Activated T-cell treated with anti-CD3 and anti-CD28 coated beads, Interleukin-2, amount 50 U/mL, for 72 hours (primary cell): ENCODE data around the gene RAI1. TPM values are rescaled to one million over a fixed set of nuclear protein-coding genes. Genes with fewer than 3 reads are reported as not detected.

Experiments used
- ATAC-seq, 2 donors: fragments of 150-1000 bp; cut with Tn5 transposase; replicated peaks in 1 of 2; 2 replicates each; pipeline ENCODE4 v1.10.0; 2021; ENCODE audit warnings: moderate library complexity in 2 of 2, mild to moderate bottlenecking in 1 of 2
- DNase-seq, 2 donors: peaks; one replicate each; pipeline ENCODE4 v3.0.0; 2021 to 2022; ENCODE audit warnings: mixed read lengths in 1 of 2
- H3K27ac Mint-ChIP-seq: one replicate; pipeline ENCODE4 v1.8.0; 2022; ENCODE audit warnings: mild to moderate bottlenecking, moderate library complexity, mixed read lengths
- H3K27me3 Mint-ChIP-seq: one replicate; pipeline ENCODE4 v1.8.0; 2022; ENCODE audit warnings: low read depth, mixed read lengths
- H3K36me3 Mint-ChIP-seq, 2 donors: one replicate each; pipeline ENCODE4 v1.8.0; 2022; ENCODE audit warnings: mixed read lengths in 2 of 2, mild to moderate bottlenecking in 1 of 2; ENCODE audit not compliant: insufficient read depth in 2 of 2
- H3K4me1 Mint-ChIP-seq: one replicate; pipeline ENCODE4 v1.8.0; 2022; ENCODE audit warnings: low read depth, mixed read lengths
- H3K4me3 Mint-ChIP-seq, 2 donors: one replicate each; pipeline ENCODE4 v1.8.0; 2022; ENCODE audit warnings: mild to moderate bottlenecking in 2 of 2, mixed read lengths in 2 of 2, moderate library complexity in 2 of 2
- H3K9me3 Mint-ChIP-seq, 2 donors: one replicate each; pipeline ENCODE4 v1.8.0; 2022; ENCODE audit warnings: mixed read lengths in 2 of 2
- total RNA-seq, 2 donors: library from RNA; stranded (reverse); gene quantifications; one replicate each; pipeline ENCODE4 v1.2.3, GENCODE V29; 2022

The RAI1 gene
- total RNA-seq, 2 donors from 2014 or later: 19.5 to 21.3 TPM

- H3K27me3 Mint-ChIP-seq: no peaks in the 10 kb centered on the region
- no peak overlapping the region for H3K4me3 Mint-ChIP-seq
- H3K9me3 Mint-ChIP-seq: no peaks in the 10 kb centered on the region
- ATAC-seq (no peak), DNase-seq (no peak)
- H3K4me1 Mint-ChIP-seq: peaks cover 54% of the 10 kb centered on the region
- H3K36me3 Mint-ChIP-seq: peaks cover 0 to 3% of the 10 kb centered on the region in 2 donors
- no peak overlapping the region for H3K27ac Mint-ChIP-seq
These were observed 164.7 kb downstream of the RAI1 start for GRCh38 chr17:17846003-17846402.

GRCh38 chr17:17846645-17847044, 165.4 kb downstream of the RAI1 start:
- no peak for DNase-seq
- H3K27ac Mint-ChIP-seq: no peak overlapping the region
- no peaks in the 10 kb centered on the region for H3K27me3 Mint-ChIP-seq
- H3K9me3 Mint-ChIP-seq: no peaks in the 10 kb centered on the region
- H3K4me3 Mint-ChIP-seq: no peak overlapping the region
- peaks cover 55% of the 10 kb centered on the region for H3K4me1 Mint-ChIP-seq
- no peak for ATAC-seq
- H3K36me3 Mint-ChIP-seq: peaks cover 0 to 3% of the 10 kb centered on the region in 2 donors

- no peaks in the 10 kb centered on the region for H3K27me3 Mint-ChIP-seq
- DNase-seq (no peak), ATAC-seq (no peak)
- H3K9me3 Mint-ChIP-seq: no peaks in the 10 kb centered on the region
- peaks cover 61% of the 10 kb centered on the region for H3K4me1 Mint-ChIP-seq
- peak overlapping the region in 1 of 2 donors; percentile 6 for H3K4me3 Mint-ChIP-seq
- peaks cover 0 to 3% of the 10 kb centered on the region in 2 donors for H3K36me3 Mint-ChIP-seq
- H3K27ac Mint-ChIP-seq: no peak overlapping the region
These were observed 165.9 kb downstream of the RAI1 start for GRCh38 chr17:17847118-17847689.

GRCh38 chr17:17847726-17848125, 166.5 kb downstream of the RAI1 start:
- no peak overlapping the region for H3K27ac Mint-ChIP-seq
- peaks cover 65% of the 10 kb centered on the region for H3K4me1 Mint-ChIP-seq
- H3K27me3 Mint-ChIP-seq: no peaks in the 10 kb centered on the region

GRCh38 chr17:17848311-17849082, 167.2 kb downstream of the RAI1 start:
- Mint-ChIP-seq H3K9me3 (no peaks in the 10 kb centered on the region), H3K4me1 (peaks cover 73% of the 10 kb centered on the region), H3K4me3 (peak overlapping the region; percentile 86 to 92), H3K27ac (peak overlapping the region; percentile 96), H3K27me3 (no peaks in the 10 kb centered on the region), H3K36me3 (peaks cover 0 to 4% of the 10 kb centered on the region in 2 donors)
- DNase-seq (no peak), ATAC-seq (no peak)

More at GRCh38 chr17:17847726-17848125, 166.5 kb downstream of the RAI1 start:
- peaks cover 0 to 3% of the 10 kb centered on the region in 2 donors for H3K36me3 Mint-ChIP-seq
- H3K4me3 Mint-ChIP-seq: peak overlapping the region in 1 of 2 donors; percentile 86
- DNase-seq (no peak), ATAC-seq (no peak)
- H3K9me3 Mint-ChIP-seq: no peaks in the 10 kb centered on the region

- Mint-ChIP-seq H3K27me3 (no peaks in the 10 kb centered on the region), H3K4me1 (peaks cover 81% of the 10 kb centered on the region), H3K27ac (peak overlapping the region; percentile 96), H3K9me3 (no peaks in the 10 kb centered on the region), H3K36me3 (peaks cover 0 to 5% of the 10 kb centered on the region in 2 donors), H3K4me3 (peak overlapping the region; percentile 86 to 92)
- DNase-seq (peak; percentile 92 to 96), ATAC-seq (peak; percentile 75 to 78)
These were observed 168.0 kb downstream of the RAI1 start for GRCh38 chr17:17849147-17849820.

GRCh38 chr17:17849845-17850373, 168.7 kb downstream of the RAI1 start:
- ATAC-seq (peak; percentile 66 to 68), DNase-seq (peak; percentile 86 to 92)
- Mint-ChIP-seq H3K27ac (peak overlapping the region; percentile 96), H3K4me1 (peaks cover 87% of the 10 kb centered on the region), H3K27me3 (no peaks in the 10 kb centered on the region), H3K9me3 (no peaks in the 10 kb centered on the region), H3K36me3 (peaks cover 0 to 5% of the 10 kb centered on the region in 2 donors), H3K4me3 (peak overlapping the region; percentile 86 to 92)

GRCh38 chr17:17851103-17852002, 170.1 kb downstream of the RAI1 start:
- peak overlapping the region; percentile 16 for H3K27ac Mint-ChIP-seq
- peaks cover 0 to 5% of the 10 kb centered on the region in 2 donors for H3K36me3 Mint-ChIP-seq
- ATAC-seq (no peak), DNase-seq (no peak)
- H3K9me3 Mint-ChIP-seq: no peaks in the 10 kb centered on the region
- no peaks in the 10 kb centered on the region for H3K27me3 Mint-ChIP-seq
- H3K4me1 Mint-ChIP-seq: peaks cover 98% of the 10 kb centered on the region
- peak overlapping the region; percentile 59 to 86 for H3K4me3 Mint-ChIP-seq

GRCh38 chr17:17852930-17853329, 171.7 kb downstream of the RAI1 start:
- Mint-ChIP-seq H3K4me3 (peak overlapping the region; percentile 86 to 94), H3K36me3 (peaks cover 0 to 5% of the 10 kb centered on the region in 2 donors), H3K27me3 (no peaks in the 10 kb centered on the region)

GRCh38 chr17:17853811-17854447, 172.7 kb downstream of the RAI1 start:
- Mint-ChIP-seq H3K27ac (peak overlapping the region; percentile 95), H3K36me3 (peaks cover 0 to 5% of the 10 kb centered on the region in 2 donors), H3K9me3 (no peaks in the 10 kb centered on the region), H3K27me3 (no peaks in the 10 kb centered on the region), H3K4me3 (peak overlapping the region; percentile 86 to 94), H3K4me1 (peaks cover 80% of the 10 kb centered on the region)
- DNase-seq: peak; percentile 71 to 84
- peak; percentile 59 to 60 for ATAC-seq

More at GRCh38 chr17:17852930-17853329, 171.7 kb downstream of the RAI1 start:
- no peaks in the 10 kb centered on the region for H3K9me3 Mint-ChIP-seq
- peaks cover 90% of the 10 kb centered on the region for H3K4me1 Mint-ChIP-seq
- DNase-seq (no peak), ATAC-seq (no peak)
- peak overlapping the region; percentile 95 for H3K27ac Mint-ChIP-seq

GRCh38 chr17:17855976-17856375, 174.7 kb downstream of the RAI1 start:
- DNase-seq: no peak

GRCh38 chr17:17856386-17856785, 175.1 kb downstream of the RAI1 start:
- DNase-seq (no peak), ATAC-seq (no peak)
- Mint-ChIP-seq H3K27ac (no peak overlapping the region), H3K36me3 (peaks cover 0 to 3% of the 10 kb centered on the region in 2 donors), H3K27me3 (no peaks in the 10 kb centered on the region), H3K4me3 (no peak overlapping the region), H3K9me3 (no peaks in the 10 kb centered on the region), H3K4me1 (peaks cover 61% of the 10 kb centered on the region)

More at GRCh38 chr17:17855976-17856375, 174.7 kb downstream of the RAI1 start:
- ATAC-seq: no peak
- H3K27ac Mint-ChIP-seq: peak overlapping the region; percentile 14
- peaks cover 65% of the 10 kb centered on the region for H3K4me1 Mint-ChIP-seq
- no peaks in the 10 kb centered on the region for H3K9me3 Mint-ChIP-seq
- H3K4me3 Mint-ChIP-seq: peak overlapping the region in 1 of 2 donors; percentile 86
- no peaks in the 10 kb centered on the region for H3K27me3 Mint-ChIP-seq
- peaks cover 0 to 3% of the 10 kb centered on the region in 2 donors for H3K36me3 Mint-ChIP-seq
